Measurements from ENCODE around the gene KCNIP3.
"Not testable (repeated sequence)": the region's sequence is repeated elsewhere in the genome, so short reads cannot be mapped to it uniquely, and the experiment has no call there.

The KCNIP3 gene

DNA sequence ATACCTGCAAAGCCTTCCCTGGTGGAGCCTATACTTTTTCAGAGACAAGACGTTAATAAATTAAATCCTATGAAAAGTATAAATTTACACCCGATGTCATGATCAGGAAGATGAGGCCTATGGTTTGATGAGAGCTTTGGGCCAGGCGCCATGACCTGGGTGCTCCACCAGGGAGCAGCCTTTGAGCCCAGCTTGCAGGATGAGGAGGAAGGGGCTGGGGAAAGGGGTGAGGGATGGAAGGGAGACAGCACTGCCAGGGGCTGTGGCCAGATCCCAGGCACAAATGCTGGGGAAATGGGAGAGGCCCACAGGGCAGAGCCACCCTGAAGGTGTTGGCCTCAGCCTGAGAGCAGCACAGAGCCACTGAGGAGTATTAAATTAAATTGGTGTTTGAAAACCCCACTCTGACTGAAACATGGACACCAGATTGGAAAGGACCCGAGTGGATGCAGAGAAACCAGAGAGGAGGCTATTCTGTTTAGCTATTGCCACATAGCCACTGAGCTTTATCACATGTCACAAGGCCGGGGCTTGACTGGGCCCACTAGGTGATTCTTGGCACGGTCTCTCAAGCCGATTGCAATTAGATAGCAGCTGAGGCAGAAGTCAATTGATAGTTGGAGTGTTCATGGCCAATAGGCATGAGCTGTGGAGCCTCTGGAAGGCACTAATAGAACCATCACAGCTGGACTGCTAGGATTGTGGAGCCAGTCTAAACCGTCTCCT is 95.7 kb downstream of the KCNIP3 start:
- H3K4me3 Mint-ChIP-seq = no peak overlapping the region
- no peaks in the 10 kb centered on the region for H3K4me1 Mint-ChIP-seq
- peaks cover 12% of the 10 kb centered on the region for H3K27me3 Mint-ChIP-seq (ENCODE audit: low read depth)
- TF ChIP-seq, protein P1, sequence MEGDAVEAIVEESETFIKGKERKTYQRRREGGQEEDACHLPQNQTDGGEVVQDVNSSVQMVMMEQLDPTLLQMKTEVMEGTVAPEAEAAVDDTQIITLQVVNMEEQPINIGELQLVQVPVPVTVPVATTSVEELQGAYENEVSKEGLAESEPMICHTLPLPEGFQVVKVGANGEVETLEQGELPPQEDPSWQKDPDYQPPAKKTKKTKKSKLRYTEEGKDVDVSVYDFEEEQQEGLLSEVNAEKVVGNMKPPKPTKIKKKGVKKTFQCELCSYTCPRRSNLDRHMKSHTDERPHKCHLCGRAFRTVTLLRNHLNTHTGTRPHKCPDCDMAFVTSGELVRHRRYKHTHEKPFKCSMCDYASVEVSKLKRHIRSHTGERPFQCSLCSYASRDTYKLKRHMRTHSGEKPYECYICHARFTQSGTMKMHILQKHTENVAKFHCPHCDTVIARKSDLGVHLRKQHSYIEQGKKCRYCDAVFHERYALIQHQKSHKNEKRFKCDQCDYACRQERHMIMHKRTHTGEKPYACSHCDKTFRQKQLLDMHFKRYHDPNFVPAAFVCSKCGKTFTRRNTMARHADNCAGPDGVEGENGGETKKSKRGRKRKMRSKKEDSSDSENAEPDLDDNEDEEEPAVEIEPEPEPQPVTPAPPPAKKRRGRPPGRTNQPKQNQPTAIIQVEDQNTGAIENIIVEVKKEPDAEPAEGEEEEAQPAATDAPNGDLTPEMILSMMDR (IDR thresholded peaks at IDR 0.05; ENCODE audit: unreplicated experiment in 3 of 3) = no peak
- no peaks in the 10 kb centered on the region for H3K9me3 Mint-ChIP-seq
- no peaks in the 10 kb centered on the region for H3K36me3 Mint-ChIP-seq (ENCODE audit: low read depth)
- no peak overlapping the region for H3K27ac Mint-ChIP-seq

DNA sequence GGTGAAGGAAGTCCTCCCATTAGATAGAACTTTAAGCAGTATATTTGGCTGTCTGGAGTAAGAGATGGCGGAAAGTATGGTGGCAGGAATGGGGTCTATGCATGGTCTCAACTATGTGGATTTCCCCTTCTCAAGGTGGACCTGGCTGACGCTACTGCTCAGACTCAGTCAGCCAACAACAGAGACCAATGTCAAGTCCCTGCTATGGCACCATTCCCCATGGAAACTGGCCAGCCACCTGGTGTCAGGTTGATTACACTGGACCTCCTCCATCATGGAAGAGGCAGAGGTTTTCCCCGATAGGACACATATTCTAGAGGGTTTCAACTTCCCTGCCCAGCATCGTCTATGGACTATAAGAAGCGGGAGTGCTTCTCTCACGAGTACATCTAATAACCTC is 96.8 kb downstream of the KCNIP3 start:
- Mint-ChIP-seq H3K27me3 (ENCODE audit: low read depth) (peaks cover 12% of the 10 kb centered on the region), H3K27ac (no peak overlapping the region), H3K9me3 (no peaks in the 10 kb centered on the region), H3K36me3 (ENCODE audit: low read depth) (no peaks in the 10 kb centered on the region), H3K4me1 (no peaks in the 10 kb centered on the region), H3K4me3 (no peak overlapping the region)
- TF ChIP-seq, protein P1 (IDR thresholded peaks at IDR 0.05; ENCODE audit: unreplicated experiment in 3 of 3) = no peak

DNA sequence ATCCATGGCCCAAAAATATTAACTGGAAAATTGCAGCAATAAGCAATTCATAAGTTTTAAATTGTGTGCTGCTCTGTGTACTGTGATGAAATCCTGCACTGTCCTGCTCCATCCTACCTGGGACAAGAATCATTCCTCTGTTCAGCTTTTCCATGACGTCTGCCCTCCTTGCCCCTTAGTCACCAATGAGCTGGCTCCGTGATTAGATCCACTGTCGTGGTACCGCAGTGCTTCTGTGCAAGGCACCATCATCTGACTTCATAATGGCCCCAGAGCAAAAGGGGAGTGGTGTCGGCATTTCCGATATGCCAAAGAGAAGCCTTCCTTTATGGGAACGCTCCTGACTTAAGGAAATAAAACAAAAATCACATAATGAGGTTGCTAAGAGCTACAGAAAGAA is 101.9 kb downstream of the KCNIP3 start:
- Mint-ChIP-seq H3K27ac (no peak overlapping the region), H3K36me3 (ENCODE audit: low read depth) (no peaks in the 10 kb centered on the region), H3K4me1 (peaks cover 22% of the 10 kb centered on the region), H3K9me3 (no peaks in the 10 kb centered on the region), H3K27me3 (ENCODE audit: low read depth) (peaks cover 6% of the 10 kb centered on the region), H3K4me3 (peak overlapping the region in 2 of 3 experiments; percentile 17 to 61)
- TF ChIP-seq, protein P1 (IDR thresholded peaks at IDR 0.05; ENCODE audit: unreplicated experiment in 3 of 3) = no peak

DNA sequence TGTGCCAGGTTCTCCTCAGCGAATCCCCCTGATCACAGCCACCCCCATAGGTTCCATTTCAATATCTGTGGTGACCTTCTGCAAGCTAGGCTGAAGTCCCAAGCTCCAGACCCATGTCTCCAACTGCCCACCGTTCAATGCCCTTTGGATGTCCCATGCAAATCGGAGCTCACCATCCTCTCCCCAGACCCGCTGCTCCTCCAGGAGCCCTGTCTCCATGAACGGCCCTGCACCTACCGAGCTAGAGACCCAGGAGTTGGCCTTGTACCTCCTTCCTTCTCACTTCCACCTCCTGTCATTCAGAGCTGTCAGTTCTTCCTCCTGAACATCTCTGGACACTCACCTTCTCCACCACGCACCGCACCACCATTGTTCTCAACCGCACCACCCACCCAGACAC is 104.3 kb downstream of the KCNIP3 start:
- H3K36me3 Mint-ChIP-seq (ENCODE audit: low read depth) = no peaks in the 10 kb centered on the region
- H3K27ac Mint-ChIP-seq = peak overlapping the region in 1 of 3 experiments; percentile 91
- no peaks in the 10 kb centered on the region for H3K27me3 Mint-ChIP-seq (ENCODE audit: low read depth)
- TF ChIP-seq, protein P1 (IDR thresholded peaks at IDR 0.05; ENCODE audit: unreplicated experiment in 3 of 3) = no peak
- no peaks in the 10 kb centered on the region for H3K9me3 Mint-ChIP-seq
- H3K4me3 Mint-ChIP-seq = peak overlapping the region; percentile 97 to 99 (median 97)
- H3K4me1 Mint-ChIP-seq = peaks cover 22% of the 10 kb centered on the region

DNA sequence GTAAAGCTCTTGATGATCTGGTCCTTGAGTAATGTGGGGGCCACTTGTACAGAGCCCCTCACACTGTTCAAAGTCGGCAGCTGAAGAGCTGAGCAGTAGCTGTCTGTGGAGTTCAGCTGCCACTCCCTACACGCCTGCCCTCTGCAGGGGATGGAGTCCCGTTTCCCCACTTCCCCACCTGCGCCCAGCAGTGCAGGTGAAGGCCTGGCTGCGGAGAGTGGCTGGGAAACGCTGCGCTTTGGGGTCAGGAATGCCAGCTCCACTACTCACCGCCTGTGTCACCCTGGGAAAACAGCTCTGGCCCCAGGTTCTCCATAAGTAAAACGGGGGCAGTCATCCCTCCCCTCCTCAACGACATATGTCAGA is 104.8 kb downstream of the KCNIP3 start:
- H3K4me1 Mint-ChIP-seq = peaks cover 22% of the 10 kb centered on the region
- H3K9me3 Mint-ChIP-seq; H3K27me3 Mint-ChIP-seq (ENCODE audit: low read depth); H3K36me3 Mint-ChIP-seq (ENCODE audit: low read depth): not testable (repeated sequence)
- H3K27ac Mint-ChIP-seq = peak overlapping the region; percentile 84 to 94 (median 91)
- H3K4me3 Mint-ChIP-seq = peak overlapping the region; percentile 97 to 99 (median 97)

DNA sequence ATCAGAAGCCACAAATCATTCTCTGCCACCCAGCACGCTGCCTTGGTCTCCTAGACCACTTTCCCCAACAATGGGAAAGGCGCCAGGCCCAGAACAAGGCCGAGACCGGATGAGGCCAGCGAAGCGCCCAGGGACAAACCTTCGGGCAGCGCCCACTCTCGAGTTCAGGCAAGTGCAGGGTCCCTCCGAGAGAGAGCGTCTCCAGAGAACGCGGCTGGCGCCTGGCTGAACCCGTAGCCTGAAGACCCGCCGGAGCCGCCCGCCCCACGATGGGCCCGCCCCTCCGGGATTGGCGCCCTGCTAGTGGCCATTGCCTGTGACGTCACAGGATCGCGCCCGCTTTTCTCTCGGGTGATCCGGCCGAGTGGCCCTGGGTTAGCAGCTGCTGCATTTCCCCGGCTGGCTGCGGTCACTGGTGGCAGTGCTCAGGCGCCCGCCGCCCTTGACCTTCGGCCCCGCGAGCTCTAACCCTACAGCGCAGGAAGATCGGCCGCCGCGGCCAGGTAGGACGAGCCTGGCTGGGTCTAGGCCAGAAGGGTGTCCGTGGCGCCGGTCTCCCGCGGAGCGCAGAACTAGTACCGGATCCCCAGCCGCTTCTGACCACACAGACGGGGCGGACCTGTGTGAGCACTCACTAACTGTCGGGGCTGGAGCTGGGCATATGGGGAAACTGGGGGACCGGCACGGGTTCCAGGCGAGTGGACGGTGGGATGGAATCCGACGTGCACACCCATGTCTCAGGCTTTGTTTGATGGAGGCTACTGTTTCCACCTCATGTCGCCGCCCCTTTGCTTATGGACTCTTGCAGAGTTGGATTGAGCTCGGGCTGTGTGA is 105.4 kb downstream of the KCNIP3 start, which contains the start of gene FAHD2A:
TSS of gene FAHD2A (plus strand) at position 339 of the 834 bp plus-strand sequence. CDS start 2,851 bp downstream, outside the sequence.
- H3K4me3 Mint-ChIP-seq = peak within 1 kb of the TSS; percentile 97 to 99 (median 97)
- TF ChIP-seq, protein P1 (IDR thresholded peaks at IDR 0.05; ENCODE audit: unreplicated experiment in 3 of 3) = no peak
- H3K4me1 Mint-ChIP-seq = peaks cover 22% of the 10 kb centered on the region
- H3K27me3 Mint-ChIP-seq (ENCODE audit: low read depth) = no peaks in the 10 kb centered on the region
- peak within 1 kb of the TSS; percentile 84 to 94 (median 91) for H3K27ac Mint-ChIP-seq
- H3K9me3 Mint-ChIP-seq = no peaks in the 10 kb centered on the region
- no peaks in the 10 kb centered on the region for H3K36me3 Mint-ChIP-seq (ENCODE audit: low read depth)

Measured in nephron (organoid).